Right atrium auricular region (tissue), 2 donors: ENCODE results near the gene DBN1. TPM values are rescaled to one million over a fixed set of nuclear protein-coding genes. Genes with fewer than 3 reads are reported as not detected.
"Not testable (repeated sequence)": the region's sequence is repeated elsewhere in the genome, so short reads cannot be mapped to it uniquely, and the experiment has no call there.

Source experiments
- DNase-seq: peaks from one replicate; pipeline ENCODE4 v3.0.0-alpha.2; 2019; ENCODE audit warnings: low spot score
- H3K27ac ChIP-seq, 2 donors: fragments of 200-600 bp; sonication (generic); 1 replicate in 1 of 2; 2 replicates in 1 of 2; pipeline ENCODE4 v1.5.1; 2016 to 2019
- H3K27me3 ChIP-seq, 2 donors: fragments of 200-600 bp; sonication (generic); one replicate each; pipeline versions ENCODE4 v1.5.1 to v1.6.0; 2017 to 2019
- H3K36me3 ChIP-seq: fragments of 200-600 bp; sonication (generic); one replicate; pipeline ENCODE4 v1.5.1; 2016
- H3K4me1 ChIP-seq, 2 donors: fragments of 200-600 bp; sonication (generic); one replicate each; pipeline versions ENCODE4 v1.5.1 to v1.6.0; 2017 to 2019
- H3K4me3 ChIP-seq, 2 donors: fragments of 200-600 bp; sonication (generic); 1 replicate in 1 of 2; 2 replicates in 1 of 2; pipeline ENCODE4 v1.5.1; 2017 to 2019; ENCODE audit warnings: mild to moderate bottlenecking in 1 of 2, moderate library complexity in 1 of 2
- H3K9me3 ChIP-seq, 2 donors: fragments of 200-600 bp; sonication (generic); one replicate each; pipeline ENCODE4 v1.5.1; 2019
- total RNA-seq, 2 donors: library from RNA; depleted of rRNA; stranded (reverse); fragments of >200 nt; gene quantifications; one replicate each; pipeline ENCODE4 v1.1.0, GENCODE V29; 2016
- TF ChIP-seq, protein P1 (sequence below), 2 donors: fragments of 200-600 bp; sonication (generic); IDR thresholded peaks; one replicate each; pipeline ENCODE4 v1.5.1; 2019; ENCODE audit warnings: antibody characterized with exemption in 2 of 2

The DBN1 gene
- total RNA-seq, 2 donors from 2014 or later: 25.0 to 47.2 TPM

- no peak for DNase-seq
- Histone ChIP-seq H3K4me1 (peaks cover 0 to 10% of the 10 kb centered on the region in 2 donors), H3K27ac (no peak overlapping the region), H3K4me3 (no peak overlapping the region), H3K36me3 (peaks cover 66% of the 10 kb centered on the region), H3K27me3 (no peaks in the 10 kb centered on the region), H3K9me3 (no peaks in the 10 kb centered on the region)
- TF ChIP-seq, protein P1, sequence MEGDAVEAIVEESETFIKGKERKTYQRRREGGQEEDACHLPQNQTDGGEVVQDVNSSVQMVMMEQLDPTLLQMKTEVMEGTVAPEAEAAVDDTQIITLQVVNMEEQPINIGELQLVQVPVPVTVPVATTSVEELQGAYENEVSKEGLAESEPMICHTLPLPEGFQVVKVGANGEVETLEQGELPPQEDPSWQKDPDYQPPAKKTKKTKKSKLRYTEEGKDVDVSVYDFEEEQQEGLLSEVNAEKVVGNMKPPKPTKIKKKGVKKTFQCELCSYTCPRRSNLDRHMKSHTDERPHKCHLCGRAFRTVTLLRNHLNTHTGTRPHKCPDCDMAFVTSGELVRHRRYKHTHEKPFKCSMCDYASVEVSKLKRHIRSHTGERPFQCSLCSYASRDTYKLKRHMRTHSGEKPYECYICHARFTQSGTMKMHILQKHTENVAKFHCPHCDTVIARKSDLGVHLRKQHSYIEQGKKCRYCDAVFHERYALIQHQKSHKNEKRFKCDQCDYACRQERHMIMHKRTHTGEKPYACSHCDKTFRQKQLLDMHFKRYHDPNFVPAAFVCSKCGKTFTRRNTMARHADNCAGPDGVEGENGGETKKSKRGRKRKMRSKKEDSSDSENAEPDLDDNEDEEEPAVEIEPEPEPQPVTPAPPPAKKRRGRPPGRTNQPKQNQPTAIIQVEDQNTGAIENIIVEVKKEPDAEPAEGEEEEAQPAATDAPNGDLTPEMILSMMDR (IDR thresholded peaks at IDR 0.05): no peak
Measured at GRCh38 chr5:177486256-177486655, 12.8 kb upstream of the DBN1 start.

DNA sequence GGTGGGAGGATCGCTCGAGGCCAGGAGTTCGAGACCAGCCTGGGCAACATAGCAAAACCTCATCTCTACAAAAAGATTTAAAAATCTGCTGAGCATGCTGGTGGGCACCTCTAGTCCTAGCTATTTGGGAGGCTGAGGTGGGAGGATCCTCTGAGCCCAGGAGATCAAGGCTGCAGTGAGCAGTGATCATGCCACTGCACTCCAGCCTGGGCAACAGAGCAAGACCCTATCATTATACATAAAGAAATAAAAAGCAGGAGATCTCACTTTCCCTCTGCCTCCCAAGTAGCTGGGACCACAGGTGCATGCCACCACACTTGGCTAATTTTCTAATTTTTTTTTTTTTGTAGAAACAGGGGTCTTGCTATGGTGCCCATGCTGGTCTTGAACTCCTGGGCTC lies 12.3 kb upstream of the DBN1 start:
- H3K9me3 ChIP-seq, H3K4me1 ChIP-seq, DNase-seq, H3K4me3 ChIP-seq, H3K27me3 ChIP-seq, H3K27ac ChIP-seq: not testable (repeated sequence)
- peaks cover 61% of the 10 kb centered on the region for H3K36me3 ChIP-seq

DNA sequence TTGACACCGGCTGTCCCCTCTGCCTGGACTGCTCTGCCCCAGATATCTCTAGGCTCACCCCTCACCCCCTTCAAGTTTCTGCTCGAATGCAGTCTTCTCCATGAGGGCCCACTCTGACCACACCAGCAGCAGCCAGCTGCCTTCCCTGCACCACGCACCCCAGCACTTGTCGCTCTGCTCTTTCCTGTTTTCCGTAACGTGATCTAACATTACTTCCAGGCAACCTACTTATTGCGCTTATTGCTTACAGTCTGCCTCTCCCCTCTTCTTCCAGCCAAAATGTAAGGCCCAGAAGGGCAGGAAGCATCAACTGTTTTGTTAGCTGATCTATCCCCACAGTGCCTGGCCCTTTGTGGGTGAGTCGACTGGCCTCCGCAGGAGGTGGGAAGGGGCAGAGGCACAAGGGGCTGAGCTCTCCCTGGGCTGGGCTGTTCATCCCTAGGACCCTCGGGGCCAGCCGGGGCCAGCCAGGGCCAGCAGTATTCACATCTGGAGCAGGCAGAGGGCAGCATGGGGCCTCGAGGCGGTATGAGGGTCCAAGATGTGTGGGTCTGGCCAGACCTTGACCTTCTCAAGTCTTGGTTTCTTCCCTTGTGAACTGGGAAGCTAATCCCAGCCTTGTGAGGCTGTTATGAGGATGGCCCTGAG lies 11.6 kb upstream of the DBN1 start:
- Histone ChIP-seq H3K27me3 (no peaks in the 10 kb centered on the region), H3K4me1 (peaks cover 0 to 12% of the 10 kb centered on the region in 2 donors), H3K4me3 (no peak overlapping the region), H3K9me3 (no peaks in the 10 kb centered on the region), H3K36me3 (peaks cover 54% of the 10 kb centered on the region), H3K27ac (no peak overlapping the region)
- no peak for DNase-seq
- TF ChIP-seq, protein P1 (IDR thresholded peaks at IDR 0.05): no peak

- Histone ChIP-seq H3K27ac (no peak overlapping the region), H3K27me3 (no peaks in the 10 kb centered on the region), H3K9me3 (no peaks in the 10 kb centered on the region), H3K4me3 (no peak overlapping the region), H3K4me1 (peaks cover 0 to 19% of the 10 kb centered on the region in 2 donors), H3K36me3 (peaks cover 46% of the 10 kb centered on the region)
- TF ChIP-seq, protein P1 (IDR thresholded peaks at IDR 0.05): no peak
- no peak for DNase-seq
Measured at GRCh38 chr5:177483994-177484901, 10.8 kb upstream of the DBN1 start.

GRCh38 chr5:177483042-177483441 lies 9.6 kb upstream of the DBN1 start:
- H3K4me3 ChIP-seq: no peak overlapping the region
- peaks cover 0 to 32% of the 10 kb centered on the region in 2 donors for H3K4me1 ChIP-seq
- H3K27me3 ChIP-seq: no peaks in the 10 kb centered on the region
- no peaks in the 10 kb centered on the region for H3K9me3 ChIP-seq
- no peak for DNase-seq
- H3K27ac ChIP-seq: no peak overlapping the region
- peaks cover 34% of the 10 kb centered on the region for H3K36me3 ChIP-seq
- TF ChIP-seq, protein P1 (IDR thresholded peaks at IDR 0.05): no peak

DNA sequence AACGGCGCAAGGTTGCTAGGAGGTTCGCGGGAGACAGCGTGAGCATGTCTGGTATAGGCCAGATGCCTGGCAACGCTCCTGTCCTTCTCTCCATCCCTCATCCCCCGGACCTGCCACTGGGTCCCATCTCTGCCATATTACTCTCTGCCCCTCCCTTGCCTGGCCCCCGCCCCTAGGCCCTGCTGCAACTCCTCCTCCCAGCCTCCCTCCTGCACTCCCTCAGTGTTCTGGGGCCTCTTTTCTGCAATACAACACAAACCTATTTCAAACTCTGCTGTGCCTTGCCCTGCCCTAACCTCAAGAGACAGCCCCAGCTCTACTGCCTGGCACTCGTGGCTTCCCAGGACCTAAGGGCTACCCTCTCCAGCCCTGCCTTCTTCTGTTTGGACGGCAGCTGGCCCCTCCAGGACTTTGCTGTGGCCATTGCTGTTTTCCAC lies 8.9 kb upstream of the DBN1 start:
- TF ChIP-seq, protein P1 (IDR thresholded peaks at IDR 0.05): no peak
- H3K9me3 ChIP-seq: no peaks in the 10 kb centered on the region
- peaks cover 0 to 36% of the 10 kb centered on the region in 2 donors for H3K4me1 ChIP-seq
- H3K27me3 ChIP-seq: no peaks in the 10 kb centered on the region
- H3K4me3 ChIP-seq: no peak overlapping the region
- no peak for DNase-seq
- H3K27ac ChIP-seq: no peak overlapping the region
- H3K36me3 ChIP-seq: peaks cover 27% of the 10 kb centered on the region
